HUES64 (cell line): ENCODE measurements around the gene TGDS.

Experiments
- H3K27ac ChIP-seq: 2 replicates; pipeline ENCODE4 v1.7.0; 2013; ENCODE audit warnings: low read depth, low read length, inconsistent platforms
- H3K27me3 ChIP-seq: 2 replicates; pipeline ENCODE4 v1.6.1; 2013; ENCODE audit warnings: mild to moderate bottlenecking, low read length; ENCODE audit not compliant: insufficient read depth
- H3K36me3 ChIP-seq: 2 replicates; pipeline ENCODE4 v1.6.1; 2013; ENCODE audit warnings: mild to moderate bottlenecking, low read length; ENCODE audit not compliant: insufficient read depth
- H3K4me1 ChIP-seq: 2 replicates; pipeline ENCODE4 v1.6.1; 2013; ENCODE audit warnings: mild to moderate bottlenecking, low read length, moderate library complexity; ENCODE audit not compliant: insufficient read depth
- H3K4me3 ChIP-seq: 2 replicates; pipeline ENCODE4 v1.5.1; 2013; ENCODE audit warnings: mild to moderate bottlenecking, low read length, moderate library complexity
- H3K9ac ChIP-seq: 2 replicates; pipeline ENCODE4 v1.6.1; 2013; ENCODE audit warnings: mild to moderate bottlenecking, low read depth, low read length
- H3K9me3 ChIP-seq: 2 replicates; pipeline ENCODE4 v1.6.1; 2013; ENCODE audit warnings: low read depth, low read length; ENCODE audit not compliant: insufficient read depth
- WGBS: fragments of 150-250, 120-280 bp; methylation state at CpG from one replicate; pipeline ENCODE4 v1.1.7; 2013; ENCODE audit warnings: missing lambda C conversion rate; 5-methylcytosine and 5-hydroxymethylcytosine counted together

The TGDS gene

DNA sequence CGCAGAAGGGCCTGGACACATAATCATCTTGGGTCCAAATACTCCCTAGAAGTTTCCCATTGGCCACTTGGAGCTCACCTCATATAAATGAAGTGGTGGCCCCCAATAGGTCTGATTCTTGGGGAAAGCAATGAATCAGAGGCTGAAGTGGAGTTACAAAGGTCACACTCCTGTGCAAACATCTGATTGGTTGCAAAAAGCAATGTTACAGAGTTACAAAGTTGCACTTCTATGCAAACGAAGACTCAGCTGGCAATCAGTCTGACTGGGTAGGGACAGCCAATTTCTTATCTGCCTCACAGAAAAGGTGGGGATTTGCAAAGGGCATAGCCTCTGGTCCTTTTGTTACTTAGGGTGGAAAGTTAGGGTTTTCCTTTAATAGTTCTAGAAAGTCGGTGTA, 3.9 kb upstream of the TGDS start:
- WGBS: 93% methylated on average over 3 of the region's 3 CpGs

GRCh38 chr13:94598281-94598680, 2.3 kb upstream of the TGDS start:
- WGBS: 95% methylated on average over 3 of the region's 3 CpGs
- Histone ChIP-seq H3K27ac (no peak overlapping the region), H3K27me3 (peaks cover 13% of the 10 kb centered on the region), H3K36me3 (peaks cover 8% of the 10 kb centered on the region), H3K4me1 (peaks cover 12% of the 10 kb centered on the region), H3K9me3 (peaks cover 4% of the 10 kb centered on the region; the same call in 1 of the 2 replicates), H3K9ac (no peak overlapping the region), H3K4me3 (no peak overlapping the region)

More for the DNA sequence above, 3.9 kb upstream of the TGDS start:
- peaks cover 9% of the 10 kb centered on the region for H3K4me1 ChIP-seq
- peaks cover 13% of the 10 kb centered on the region for H3K27me3 ChIP-seq
- H3K9me3 ChIP-seq: peaks cover 4% of the 10 kb centered on the region; the same call in 1 of the 2 replicates
- no peak overlapping the region for H3K4me3 ChIP-seq
- H3K9ac ChIP-seq: no peak overlapping the region
- H3K36me3 ChIP-seq: no peaks in the 10 kb centered on the region
- H3K27ac ChIP-seq: no peak overlapping the region

GRCh38 chr13:94596575-94596971, 621 bp upstream of the TGDS start:
- 80% methylated on average over 20 of the region's 20 CpGs for WGBS
- Histone ChIP-seq H3K27ac (no peak overlapping the region), H3K4me3 (peak overlapping the region; percentile 98)

GRCh38 chr13:94595001-94595949, 677 bp downstream of the TGDS start:
- Histone ChIP-seq H3K27ac (peak overlapping the region; percentile 51), H3K9me3 (no peaks in the 10 kb centered on the region), H3K4me3 (peak overlapping the region; percentile 98), H3K9ac (peak overlapping the region; percentile 94), H3K27me3 (peaks cover 5% of the 10 kb centered on the region), H3K36me3 (peaks cover 37% of the 10 kb centered on the region), H3K4me1 (peaks cover 8% of the 10 kb centered on the region)
- WGBS: 15% methylated on average over 16 of the region's 16 CpGs

More at GRCh38 chr13:94596575-94596971, 621 bp upstream of the TGDS start:
- peaks cover 13% of the 10 kb centered on the region for H3K27me3 ChIP-seq
- peaks cover 24% of the 10 kb centered on the region for H3K36me3 ChIP-seq
- peaks cover 8% of the 10 kb centered on the region for H3K4me1 ChIP-seq
- peak overlapping the region; percentile 94; the same call in 1 of the 2 replicates for H3K9ac ChIP-seq
- H3K9me3 ChIP-seq: peaks cover 4% of the 10 kb centered on the region; the same call in 1 of the 2 replicates

GRCh38 chr13:94590744-94591143, 5.2 kb downstream of the TGDS start:
- Histone ChIP-seq H3K9ac (no peak overlapping the region), H3K27ac (no peak overlapping the region), H3K4me3 (no peak overlapping the region), H3K9me3 (no peaks in the 10 kb centered on the region), H3K4me1 (peaks cover 8% of the 10 kb centered on the region), H3K27me3 (no peaks in the 10 kb centered on the region), H3K36me3 (peaks cover 71% of the 10 kb centered on the region)
- WGBS: 100% methylated on average over 2 of the region's 3 CpGs

DNA sequence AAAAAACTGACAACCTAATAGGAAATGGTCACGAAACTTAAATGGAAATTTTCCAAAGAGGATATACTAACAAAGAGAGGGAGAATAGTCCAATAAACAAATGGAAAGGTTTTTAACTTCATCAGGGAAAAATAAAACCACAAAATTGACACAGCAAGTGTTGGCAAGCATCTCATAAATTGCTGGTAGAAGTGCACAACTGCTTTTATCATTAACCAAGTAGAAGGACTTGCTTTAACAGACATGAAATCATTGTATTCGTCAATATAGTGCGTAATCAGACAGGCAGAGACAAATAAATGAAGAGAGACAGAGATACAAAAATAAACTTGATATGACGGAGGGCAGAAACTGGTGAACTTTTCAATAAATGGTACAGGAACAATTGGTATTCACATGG, 7.4 kb downstream of the TGDS start:
- no peaks in the 10 kb centered on the region for H3K4me1 ChIP-seq

GRCh38 chr13:94586371-94586770, 9.6 kb downstream of the TGDS start:
- H3K4me1 ChIP-seq: no peaks in the 10 kb centered on the region
- H3K27ac ChIP-seq: no peak overlapping the region
- WGBS: 95% methylated on average over 7 of the region's 7 CpGs
- H3K36me3 ChIP-seq: peaks cover 85% of the 10 kb centered on the region
- no peaks in the 10 kb centered on the region for H3K27me3 ChIP-seq
- no peaks in the 10 kb centered on the region for H3K9me3 ChIP-seq
- H3K4me3 ChIP-seq: no peak overlapping the region
- no peak overlapping the region for H3K9ac ChIP-seq

More for the DNA sequence above, 7.4 kb downstream of the TGDS start:
- no peak overlapping the region for H3K4me3 ChIP-seq
- no peak overlapping the region for H3K9ac ChIP-seq
- H3K27me3 ChIP-seq: no peaks in the 10 kb centered on the region
- H3K36me3 ChIP-seq: peaks cover 84% of the 10 kb centered on the region
- H3K9me3 ChIP-seq: no peaks in the 10 kb centered on the region
- H3K27ac ChIP-seq: no peak overlapping the region
- 94% methylated on average over 3 of the region's 4 CpGs for WGBS

- Histone ChIP-seq H3K9me3 (no peaks in the 10 kb centered on the region), H3K4me3 (no peak overlapping the region), H3K27me3 (no peaks in the 10 kb centered on the region), H3K36me3 (peaks cover 85% of the 10 kb centered on the region), H3K4me1 (no peaks in the 10 kb centered on the region), H3K9ac (no peak overlapping the region), H3K27ac (no peak overlapping the region)
- 100% methylated on average over 6 of the region's 6 CpGs for WGBS
Observed at GRCh38 chr13:94585543-94586101, 10.3 kb downstream of the TGDS start.

- Histone ChIP-seq H3K27ac (no peak overlapping the region), H3K4me3 (no peak overlapping the region), H3K27me3 (no peaks in the 10 kb centered on the region), H3K36me3 (peaks cover 86% of the 10 kb centered on the region), H3K9ac (no peak overlapping the region), H3K9me3 (no peaks in the 10 kb centered on the region), H3K4me1 (no peaks in the 10 kb centered on the region)
- no CpG with 5 or more reads among the region's 1 CpG for WGBS
Observed at GRCh38 chr13:94583926-94584325, 12.0 kb downstream of the TGDS start.

GRCh38 chr13:94579063-94579462, 16.9 kb downstream of the TGDS start:
- no peaks in the 10 kb centered on the region for H3K9me3 ChIP-seq
- H3K27me3 ChIP-seq: no peaks in the 10 kb centered on the region
- no peak overlapping the region for H3K27ac ChIP-seq
- peaks cover 100% of the 10 kb centered on the region for H3K36me3 ChIP-seq
- no peak overlapping the region for H3K4me3 ChIP-seq
- H3K9ac ChIP-seq: no peak overlapping the region
- H3K4me1 ChIP-seq: no peaks in the 10 kb centered on the region
- 100% methylated on average over 1 of the region's 1 CpG for WGBS

- Histone ChIP-seq H3K36me3 (peaks cover 45% of the 10 kb centered on the region), H3K9ac (no peak overlapping the region), H3K27ac (no peak overlapping the region)
Observed at GRCh38 chr13:94569615-94570014, 26.3 kb downstream of the TGDS start.

More at GRCh38 chr13:94569615-94570014, 26.3 kb downstream of the TGDS start:
- Histone ChIP-seq H3K4me3 (no peak overlapping the region), H3K9me3 (no peaks in the 10 kb centered on the region), H3K27me3 (no peaks in the 10 kb centered on the region), H3K4me1 (no peaks in the 10 kb centered on the region)
- WGBS: 92% methylated on average over 3 of the region's 3 CpGs
